T-helper 1 cell treated with Interleukin-12 subunit alpha and Interleukin-12 subunit beta and Interleukin-4 antibody, amounts not matched to agents 30 ng/mL and 1 ng/mL, for 36 hours (primary cell): ENCODE results near the gene MBD4. TPM values are rescaled to one million over a fixed set of nuclear protein-coding genes. Genes with fewer than 3 reads are reported as not detected.

Experiments used
- intact Hi-C: fragments of 100-400 bp; cut with micrococcal nuclease; formaldehyde crosslinking; loops from one replicate; pipeline ENCODE4 v1.15.1; 2024
- total RNA-seq: library from RNA; stranded (reverse); gene quantifications from 2 replicates; pipeline ENCODE4 v1.2.3, GENCODE V29; 2022

Gene MBD4
- total RNA-seq, 1 donor from 2014 or later = 44.8 TPM

GRCh38 chr3:129463716-129464115, 24.0 kb upstream of the MBD4 start:
- intact Hi-C loops = no loop called here

GRCh38 chr3:129463094-129463493, 23.3 kb upstream of the MBD4 start:
- intact Hi-C loops = no loop called here

- intact Hi-C loops = no loop called here
These were observed 22.7 kb upstream of the MBD4 start for GRCh38 chr3:129462361-129462968.

GRCh38 chr3:129461461-129462146, 21.9 kb upstream of the MBD4 start:
- intact Hi-C loops = no loop called here

GRCh38 chr3:129461022-129461421, 21.3 kb upstream of the MBD4 start:
- intact Hi-C loops = no loop called here

- intact Hi-C loops = no loop called here
These were observed 20.8 kb upstream of the MBD4 start for GRCh38 chr3:129460572-129460971.

GRCh38 chr3:129460155-129460554, 20.4 kb upstream of the MBD4 start:
- intact Hi-C loops = no loop called here

- intact Hi-C loops = no loop called here
These were observed 14.0 kb upstream of the MBD4 start for GRCh38 chr3:129453732-129454131.

- intact Hi-C loops = loop anchor here (1.0 kb wide), 1 partner anchor 9 kb away; the partner anchor contains the start of gene IFT122
These were observed 9.7 kb upstream of the MBD4 start for GRCh38 chr3:129449279-129450115.

- intact Hi-C loops = no loop called here
These were observed 8.6 kb upstream of the MBD4 start for GRCh38 chr3:129448186-129448895.

- intact Hi-C loops = no loop called here
These were observed 7.2 kb upstream of the MBD4 start for GRCh38 chr3:129446926-129447325.

GRCh38 chr3:129445471-129445870, 5.7 kb upstream of the MBD4 start:
- intact Hi-C loops = no loop called here

GRCh38 chr3:129442947-129443346, 3.2 kb upstream of the MBD4 start:
- intact Hi-C loops = loop anchor here (5.0 kb wide), 1 partner anchor 641 kb away; no protein-coding TSS in a partner anchor

- intact Hi-C loops = loop anchor here (5.0 kb wide), 1 partner anchor 640 kb away; no protein-coding TSS in a partner anchor
These were observed 2.7 kb upstream of the MBD4 start for GRCh38 chr3:129442486-129442885.

- intact Hi-C loops = loop anchor here (2.0 to 5.0 kb wide), 5 partner anchors 49 to 1305 kb away; partner anchors contain the start of gene PIK3R4
These were observed 2.0 kb upstream of the MBD4 start for GRCh38 chr3:129441782-129442181.

- intact Hi-C loops = loop anchor here (2.0 to 5.0 kb wide), 5 partner anchors 50 to 1306 kb away; partner anchors contain the start of gene PIK3R4
These were observed 1.5 kb upstream of the MBD4 start for GRCh38 chr3:129441215-129441614.

- intact Hi-C loops = loop anchor here (1.0 to 5.0 kb wide), 18 partner anchors 10 to 1842 kb away; partner anchors contain the start of genes ACAD9, COPG1, EFCAB12 and HMCES
These were observed 956 bp upstream of the MBD4 start for GRCh38 chr3:129440618-129441190.

GRCh38 chr3:129439226-129439816, 427 bp downstream of the MBD4 start:
- intact Hi-C loops = loop anchor here (1.0 to 5.0 kb wide), 2 partner anchors 255 to 1387 kb away; partner anchors contain the start of gene SEC61A1

- intact Hi-C loops = loop anchor here (5.0 kb wide), 1 partner anchor 1383 kb away; the partner anchor contains the start of gene SEC61A1
These were observed 4.4 kb downstream of the MBD4 start for GRCh38 chr3:129435367-129435766.

GRCh38 chr3:129434140-129434539, 5.6 kb downstream of the MBD4 start:
- intact Hi-C loops = no loop called here
